Activated CD8-positive, alpha-beta memory T cell treated with anti-CD3 and anti-CD28 coated beads, Interleukin-2, amount 10 ng/mL, durations not matched to agents 7 days and 5 days (primary cell): ENCODE data around the gene CELSR1. TPM values are rescaled to one million over a fixed set of nuclear protein-coding genes. Genes with fewer than 3 reads are reported as not detected.

Experiments used
- ATAC-seq: fragments of 150-1000 bp; cut with Tn5 transposase; one replicate; pipeline ENCODE4 v1.10.0; 2021; ENCODE audit warnings: moderate library complexity
- CTCF ChIA-PET: fragments of 350-600 bp; sonication (Branson Sonifier 250); formaldehyde crosslinking; loops from one replicate; lab custom pipeline; 2021; ENCODE audit warnings: antibody characterized with exemption; lab: Charles Lee
- DNase-seq: peaks from one replicate; pipeline ENCODE4 v3.0.0-alpha.2; 2020
- H3K27ac Mint-ChIP-seq: one replicate; pipeline ENCODE4 v1.8.0; 2021; ENCODE audit warnings: mild to moderate bottlenecking, mixed read lengths
- H3K27me3 Mint-ChIP-seq: one replicate; pipeline ENCODE4 v1.8.0; 2021; ENCODE audit warnings: mixed read lengths
- H3K36me3 Mint-ChIP-seq: one replicate; pipeline ENCODE4 v1.8.0; 2021; ENCODE audit warnings: mild to moderate bottlenecking, mixed read lengths
- H3K4me1 Mint-ChIP-seq: one replicate; pipeline ENCODE4 v1.8.0; 2021; ENCODE audit warnings: mixed read lengths
- H3K4me3 Mint-ChIP-seq: one replicate; pipeline ENCODE4 v1.8.0; 2021; ENCODE audit warnings: mild to moderate bottlenecking, moderate library complexity, mixed read lengths
- H3K9me3 Mint-ChIP-seq: one replicate; pipeline ENCODE4 v1.8.0; 2022; ENCODE audit warnings: low read depth, mixed read lengths
- total RNA-seq, 2 experiments: library from RNA; stranded (reverse); gene quantifications; one replicate each; pipeline ENCODE4 v1.2.3, GENCODE V29; 2021

CELSR1 gene, protein sequence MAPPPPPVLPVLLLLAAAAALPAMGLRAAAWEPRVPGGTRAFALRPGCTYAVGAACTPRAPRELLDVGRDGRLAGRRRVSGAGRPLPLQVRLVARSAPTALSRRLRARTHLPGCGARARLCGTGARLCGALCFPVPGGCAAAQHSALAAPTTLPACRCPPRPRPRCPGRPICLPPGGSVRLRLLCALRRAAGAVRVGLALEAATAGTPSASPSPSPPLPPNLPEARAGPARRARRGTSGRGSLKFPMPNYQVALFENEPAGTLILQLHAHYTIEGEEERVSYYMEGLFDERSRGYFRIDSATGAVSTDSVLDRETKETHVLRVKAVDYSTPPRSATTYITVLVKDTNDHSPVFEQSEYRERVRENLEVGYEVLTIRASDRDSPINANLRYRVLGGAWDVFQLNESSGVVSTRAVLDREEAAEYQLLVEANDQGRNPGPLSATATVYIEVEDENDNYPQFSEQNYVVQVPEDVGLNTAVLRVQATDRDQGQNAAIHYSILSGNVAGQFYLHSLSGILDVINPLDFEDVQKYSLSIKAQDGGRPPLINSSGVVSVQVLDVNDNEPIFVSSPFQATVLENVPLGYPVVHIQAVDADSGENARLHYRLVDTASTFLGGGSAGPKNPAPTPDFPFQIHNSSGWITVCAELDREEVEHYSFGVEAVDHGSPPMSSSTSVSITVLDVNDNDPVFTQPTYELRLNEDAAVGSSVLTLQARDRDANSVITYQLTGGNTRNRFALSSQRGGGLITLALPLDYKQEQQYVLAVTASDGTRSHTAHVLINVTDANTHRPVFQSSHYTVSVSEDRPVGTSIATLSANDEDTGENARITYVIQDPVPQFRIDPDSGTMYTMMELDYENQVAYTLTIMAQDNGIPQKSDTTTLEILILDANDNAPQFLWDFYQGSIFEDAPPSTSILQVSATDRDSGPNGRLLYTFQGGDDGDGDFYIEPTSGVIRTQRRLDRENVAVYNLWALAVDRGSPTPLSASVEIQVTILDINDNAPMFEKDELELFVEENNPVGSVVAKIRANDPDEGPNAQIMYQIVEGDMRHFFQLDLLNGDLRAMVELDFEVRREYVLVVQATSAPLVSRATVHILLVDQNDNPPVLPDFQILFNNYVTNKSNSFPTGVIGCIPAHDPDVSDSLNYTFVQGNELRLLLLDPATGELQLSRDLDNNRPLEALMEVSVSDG (N-terminal part only)
- under 1 TPM; 0.06 to 0.12 TPM for total RNA-seq

- CTCF ChIA-PET: interaction anchor here (0.6 kb wide), 1 partner anchor 23 kb away, joined by 3 read pairs; no protein-coding TSS in a partner anchor
- peaks cover 47% of the 10 kb centered on the region for H3K27me3 Mint-ChIP-seq
- no peak for DNase-seq
- no peaks in the 10 kb centered on the region for H3K9me3 Mint-ChIP-seq
- H3K27ac Mint-ChIP-seq: no peak within 1 kb of the TSS
- peaks cover 2% of the 10 kb centered on the region for H3K4me1 Mint-ChIP-seq
- no peak for ATAC-seq
- H3K4me3 Mint-ChIP-seq: no peak within 1 kb of the TSS
- H3K36me3 Mint-ChIP-seq: no peaks in the 10 kb centered on the region
Measured at GRCh38 chr22:46537225-46537945, at the start of gene CELSR1. Gene CELSR1, minus strand, starts transcription at chr22:46537620. Its CDS starts 450 bp downstream, at chr22:46537170.

- H3K27me3 Mint-ChIP-seq: no peaks in the 10 kb centered on the region
- DNase-seq: peak; percentile 52
- peaks cover 35% of the 10 kb centered on the region for H3K4me1 Mint-ChIP-seq
- H3K4me3 Mint-ChIP-seq: peak overlapping the region; percentile 61
- peak overlapping the region; percentile 78 for H3K27ac Mint-ChIP-seq
- no peaks in the 10 kb centered on the region for H3K36me3 Mint-ChIP-seq
- peak; percentile 63 for ATAC-seq
- H3K9me3 Mint-ChIP-seq: no peaks in the 10 kb centered on the region
- CTCF ChIA-PET: interaction anchor here (0.9 to 2.2 kb wide), 2 partner anchors 10 to 24 kb away, joined by 3 to 6 read pairs; no protein-coding TSS in a partner anchor
Measured at GRCh38 chr22:46587061-46587460, 49.6 kb upstream of the CELSR1 start.

- peak overlapping the region; percentile 78 for H3K27ac Mint-ChIP-seq
- ATAC-seq (no peak), DNase-seq (no peak)
- CTCF ChIA-PET: interaction anchor here (0.9 to 2.2 kb wide), 2 partner anchors 9 to 23 kb away, joined by 3 to 6 read pairs; no protein-coding TSS in a partner anchor
- H3K4me3 Mint-ChIP-seq: no peak overlapping the region
- H3K36me3 Mint-ChIP-seq: no peaks in the 10 kb centered on the region
- H3K27me3 Mint-ChIP-seq: no peaks in the 10 kb centered on the region
- H3K9me3 Mint-ChIP-seq: no peaks in the 10 kb centered on the region
- H3K4me1 Mint-ChIP-seq: peaks cover 36% of the 10 kb centered on the region
Measured at GRCh38 chr22:46586531-46587011, 49.2 kb upstream of the CELSR1 start.

DNA sequence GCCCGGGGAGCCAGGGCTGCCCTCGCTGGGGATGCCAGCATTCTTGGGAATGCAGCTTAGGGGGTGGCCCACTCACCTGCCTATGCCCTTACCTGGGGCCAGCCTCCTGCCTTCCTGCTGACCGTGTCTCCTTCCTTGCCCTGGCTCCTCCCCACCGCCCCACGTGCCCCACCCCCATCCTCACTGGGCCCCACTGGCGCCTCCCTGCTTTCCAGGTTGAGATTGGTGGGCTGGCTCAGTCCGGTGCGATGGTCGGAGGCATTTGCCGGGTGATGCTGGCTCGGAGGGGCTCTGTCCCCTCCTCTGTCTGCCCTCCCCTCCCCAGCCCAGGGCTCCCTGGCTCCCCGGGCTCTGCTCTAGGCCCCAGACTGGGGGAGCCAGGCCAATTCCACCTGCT is 48.7 kb upstream of the CELSR1 start:
- DNase-seq (no peak), ATAC-seq (no peak)
- Mint-ChIP-seq H3K4me1 (peaks cover 36% of the 10 kb centered on the region), H3K27me3 (no peaks in the 10 kb centered on the region), H3K4me3 (no peak overlapping the region), H3K9me3 (no peaks in the 10 kb centered on the region), H3K36me3 (no peaks in the 10 kb centered on the region), H3K27ac (no peak overlapping the region)
- CTCF ChIA-PET: interaction anchor here (2.2 kb wide), 1 partner anchor 23 kb away, joined by 6 read pairs; no protein-coding TSS in a partner anchor

GRCh38 chr22:46585340-46586122 is 48.1 kb upstream of the CELSR1 start:
- DNase-seq: no peak
- ATAC-seq: no peak
- no peaks in the 10 kb centered on the region for H3K9me3 Mint-ChIP-seq
- no peak overlapping the region for H3K27ac Mint-ChIP-seq
- H3K4me3 Mint-ChIP-seq: no peak overlapping the region
- H3K27me3 Mint-ChIP-seq: no peaks in the 10 kb centered on the region
- H3K4me1 Mint-ChIP-seq: peaks cover 35% of the 10 kb centered on the region
- CTCF ChIA-PET: interaction anchor here (2.2 kb wide), 1 partner anchor 22 kb away, joined by 6 read pairs; no protein-coding TSS in a partner anchor
- H3K36me3 Mint-ChIP-seq: no peaks in the 10 kb centered on the region

GRCh38 chr22:46584081-46584921 is 46.9 kb upstream of the CELSR1 start:
- Mint-ChIP-seq H3K36me3 (no peaks in the 10 kb centered on the region), H3K27ac (no peak overlapping the region), H3K27me3 (no peaks in the 10 kb centered on the region), H3K4me3 (no peak overlapping the region), H3K9me3 (no peaks in the 10 kb centered on the region), H3K4me1 (peaks cover 33% of the 10 kb centered on the region)
- ATAC-seq (no peak), DNase-seq (no peak)
- CTCF ChIA-PET: no interaction called here

- ATAC-seq: no peak
- DNase-seq: no peak
- Mint-ChIP-seq H3K4me3 (no peak overlapping the region), H3K4me1 (peaks cover 38% of the 10 kb centered on the region), H3K27ac (no peak overlapping the region), H3K36me3 (no peaks in the 10 kb centered on the region), H3K9me3 (no peaks in the 10 kb centered on the region), H3K27me3 (no peaks in the 10 kb centered on the region)
- CTCF ChIA-PET: no interaction called here
Measured at GRCh38 chr22:46583571-46583970, 46.2 kb upstream of the CELSR1 start.

DNA sequence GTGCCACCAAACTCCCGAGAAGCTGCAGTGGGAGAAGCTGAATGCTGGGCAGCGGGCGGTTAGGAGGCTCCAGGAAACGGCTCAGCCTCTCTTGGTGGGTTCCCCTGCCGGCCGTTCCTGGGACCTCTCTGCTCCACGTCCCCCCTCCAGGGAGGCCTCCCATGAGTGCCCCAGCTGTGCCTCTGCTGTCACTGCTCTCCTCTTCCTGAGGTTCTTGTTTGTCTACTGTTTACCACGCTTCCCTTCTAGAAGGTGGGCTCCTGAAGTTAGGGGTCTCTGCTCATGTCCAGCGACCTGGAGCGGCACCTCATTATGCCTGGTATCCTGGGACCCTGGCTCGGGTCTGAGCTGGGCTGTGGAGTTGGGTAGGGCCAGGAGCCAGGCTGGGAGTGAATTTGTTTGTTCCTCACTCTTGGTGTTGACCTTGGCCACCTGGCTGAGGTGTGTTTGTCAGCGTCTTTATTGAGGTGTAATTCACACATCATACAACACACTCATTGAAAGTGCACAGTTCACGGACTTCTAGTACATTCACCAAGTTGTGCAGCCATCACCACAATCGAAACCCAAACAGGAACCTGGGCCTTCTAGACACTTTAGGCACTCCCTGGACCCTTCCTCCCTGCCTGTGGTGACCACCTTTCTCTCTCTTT is 45.0 kb upstream of the CELSR1 start:
- no peaks in the 10 kb centered on the region for H3K36me3 Mint-ChIP-seq
- no peaks in the 10 kb centered on the region for H3K27me3 Mint-ChIP-seq
- DNase-seq (no peak), ATAC-seq (no peak)
- CTCF ChIA-PET: no interaction called here
- H3K4me3 Mint-ChIP-seq: no peak overlapping the region
- H3K4me1 Mint-ChIP-seq: peaks cover 40% of the 10 kb centered on the region
- H3K9me3 Mint-ChIP-seq: no peaks in the 10 kb centered on the region
- H3K27ac Mint-ChIP-seq: no peak overlapping the region

DNA sequence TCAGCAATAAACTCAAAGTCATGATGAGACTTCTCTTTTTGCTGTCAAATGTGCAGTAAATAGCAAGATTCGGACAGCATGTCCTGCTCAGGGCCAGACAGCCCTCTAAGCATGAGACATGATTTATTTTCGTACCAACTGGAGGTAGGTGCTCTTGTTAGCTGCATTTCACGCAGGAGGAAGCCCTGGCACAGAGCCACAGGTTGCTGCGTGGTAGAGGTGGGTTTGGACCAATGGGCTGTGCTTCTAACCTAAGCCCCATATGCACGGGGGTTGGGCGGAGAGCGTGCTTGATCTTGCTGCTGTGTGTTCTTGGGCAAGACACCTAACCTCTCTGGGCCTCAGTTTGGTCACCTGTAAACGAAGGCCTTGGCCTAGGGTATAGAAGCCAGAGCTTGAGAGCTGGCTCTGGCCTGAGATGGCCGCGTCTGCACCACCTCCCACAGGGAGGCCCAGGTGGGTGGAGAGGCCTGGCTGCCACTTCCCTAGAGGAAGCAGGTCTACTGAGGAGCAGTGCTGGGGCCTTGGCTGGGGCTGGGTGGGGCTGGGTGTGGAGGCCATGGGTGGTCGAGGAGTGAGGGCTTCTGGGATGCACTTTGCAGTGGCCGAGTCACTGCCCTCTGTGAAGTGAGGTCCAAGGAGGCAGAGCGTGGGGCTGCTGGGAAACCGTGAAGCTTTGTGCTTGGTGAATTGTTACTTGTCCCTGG is 44.3 kb upstream of the CELSR1 start:
- CTCF ChIA-PET: no interaction called here
- ATAC-seq (no peak), DNase-seq (no peak)
- Mint-ChIP-seq H3K27ac (no peak overlapping the region), H3K4me1 (peaks cover 32% of the 10 kb centered on the region), H3K9me3 (no peaks in the 10 kb centered on the region), H3K36me3 (no peaks in the 10 kb centered on the region), H3K4me3 (no peak overlapping the region), H3K27me3 (no peaks in the 10 kb centered on the region)

GRCh38 chr22:46580940-46581537 is 43.6 kb upstream of the CELSR1 start:
- DNase-seq (no peak), ATAC-seq (no peak)
- Mint-ChIP-seq H3K27me3 (no peaks in the 10 kb centered on the region), H3K36me3 (no peaks in the 10 kb centered on the region), H3K4me1 (peaks cover 34% of the 10 kb centered on the region), H3K27ac (no peak overlapping the region), H3K4me3 (no peak overlapping the region), H3K9me3 (no peaks in the 10 kb centered on the region)
- CTCF ChIA-PET: no interaction called here
